Keratinocyte (primary cell): ENCODE measurements around the gene STRBP. TPM values are rescaled to one million over a fixed set of nuclear protein-coding genes. Genes with fewer than 3 reads are reported as not detected.

Experiments
- DNase-seq: peaks from one replicate; pipeline ENCODE4 v3.0.0-alpha.2; 2011; ENCODE audit warnings: low read depth, missing footprints, low spot score
- FAIRE-seq: peaks from 2 replicates; lab custom pipeline; 2011; peaks lifted over from hg19 to GRCh38; lab: Jason Lieb, UNC
- H2AFZ ChIP-seq: 2 replicates; pipeline ENCODE4 v1.6.0; 2012; ENCODE audit warnings: low read length, control low read depth, inconsistent platforms; ENCODE audit not compliant: control insufficient read depth
- H3K27ac ChIP-seq: 2 replicates; pipeline ENCODE4 v1.5.1; 2011; ENCODE audit warnings: low read length; ENCODE audit not compliant: control insufficient read depth, insufficient read depth
- H3K27me3 ChIP-seq: 3 replicates; pipeline ENCODE4 v1.6.0; 2011; ENCODE audit warnings: low read length; ENCODE audit not compliant: control insufficient read depth, insufficient read depth; ENCODE audit errors: extremely low read depth
- H3K36me3 ChIP-seq, 2 experiments: 2 replicates in 1 of 2; 3 replicates in 1 of 2; pipeline ENCODE4 v1.5.1; 2011; ENCODE audit warnings: low read length in 2 of 2, mild to moderate bottlenecking in 1 of 2; ENCODE audit not compliant: control insufficient read depth in 2 of 2, insufficient read depth in 2 of 2; ENCODE audit errors: extremely low read depth in 1 of 2
- H3K4me1 ChIP-seq: 3 replicates; pipeline ENCODE4 v1.5.1; 2011; ENCODE audit warnings: low read length; ENCODE audit not compliant: control insufficient read depth, insufficient read depth; ENCODE audit errors: extremely low read depth
- H3K4me2 ChIP-seq: 3 replicates; pipeline ENCODE4 v1.6.0; 2011; ENCODE audit warnings: low read depth, low read length; ENCODE audit not compliant: control insufficient read depth, insufficient read depth; ENCODE audit errors: extremely low read depth
- H3K4me3 ChIP-seq, 3 experiments: fragments of 200-600 bp in 1 of 3; sonication (generic) in 1 of 3; 2 replicates in 2 of 3; 3 replicates in 1 of 3; pipeline ENCODE4 v1.5.1; 2011 to 2016; ENCODE audit warnings: low read length in 3 of 3, mild to moderate bottlenecking in 3 of 3, control low read depth in 2 of 3, inconsistent platforms in 1 of 3, low read depth in 1 of 3, mixed read lengths in 1 of 3, mixed run types in 1 of 3, moderate library complexity in 1 of 3; ENCODE audit not compliant: control insufficient read depth in 2 of 3, insufficient read depth in 2 of 3; ENCODE audit errors: extremely low read depth in 1 of 3
- H3K79me2 ChIP-seq: 2 replicates; pipeline ENCODE4 v1.6.0; 2012; ENCODE audit warnings: low read length; ENCODE audit not compliant: control insufficient read depth, insufficient read depth
- H3K9ac ChIP-seq: 3 replicates; pipeline ENCODE4 v1.6.0; 2011; ENCODE audit warnings: low read length; ENCODE audit not compliant: control insufficient read depth, insufficient read depth; ENCODE audit errors: extremely low read depth
- H3K9me1 ChIP-seq: 3 replicates; pipeline ENCODE4 v1.6.0; 2011; ENCODE audit warnings: low read length; ENCODE audit not compliant: control insufficient read depth, insufficient read depth; ENCODE audit errors: extremely low read depth
- H3K9me3 ChIP-seq: 2 replicates; pipeline ENCODE4 v1.5.1; 2012; ENCODE audit warnings: low read depth, low read length; ENCODE audit not compliant: control insufficient read depth
- H4K20me1 ChIP-seq: 3 replicates; pipeline ENCODE4 v1.6.0; 2011; ENCODE audit warnings: low read length; ENCODE audit not compliant: control insufficient read depth, insufficient read depth; ENCODE audit errors: extremely low read depth
- CTCF ChIP-seq, 3 experiments: IDR thresholded peaks in 1 of 3; conservative IDR thresholded peaks in 1 of 3; optimal IDR thresholded peaks in 1 of 3; 2 replicates in 2 of 3; 3 replicates in 1 of 3; pipeline versions ENCODE3 to v1.5.1; 2011; ENCODE audit warnings: low read length in 3 of 3, mild to moderate bottlenecking in 3 of 3, moderate library complexity in 2 of 3, control low read depth in 1 of 3, inconsistent platforms in 1 of 3; ENCODE audit not compliant: insufficient read depth in 2 of 3; ENCODE audit errors: extremely low read depth in 1 of 3
- EZH2 ChIP-seq: IDR thresholded peaks from one replicate; pipeline ENCODE4 v1.6.1; 2012; ENCODE audit warnings: inconsistent platforms, mild to moderate bottlenecking, low read length, moderate library complexity
- dilution Hi-C: fragments of 300-500 bp; cut with MboI; formaldehyde crosslinking; loops from one replicate; pipeline ENCODE4 v1.7.0; 2020; ENCODE audit warnings: low sequenced_read_pairs; ENCODE audit not compliant: extremely low pct_ligation_motif_present
- polyA plus RNA-seq, 5 experiments: library from polyadenylated mRNA; depleted of rRNA in 3 of 5; stranded (reverse) in 3 of 5; stranded (forward) in 1 of 5; unstranded in 1 of 5; fragments of >200 nt; gene quantifications; 1 replicate in 1 of 5; 2 replicates in 3 of 5; 3 replicates in 1 of 5; pipeline versions ENCODE4 v1.2.1 to v1.2.3, GENCODE V29; 2011 to 2012; ENCODE audit warnings: missing spikeins in 2 of 5, low read depth in 1 of 5, low replicate concordance in 1 of 5

Gene STRBP
- polyA plus RNA-seq, 1 donor (not counting 4 experiments of a cell fraction or from before 2014, with no cell fraction given): 11.3 TPM

GRCh38 chr9:123238365-123238764 lies 30.0 kb downstream of the STRBP start:
- Histone ChIP-seq H3K36me3 (no peaks in the 10 kb centered on the region), H4K20me1 (peaks cover 3% of the 10 kb centered on the region), H3K9me3 (no peaks in the 10 kb centered on the region), H2AFZ (no peak overlapping the region), H3K79me2 (no peaks in the 10 kb centered on the region), H3K27me3 (no peaks in the 10 kb centered on the region), H3K27ac (no peak overlapping the region), H3K4me1 (no peaks in the 10 kb centered on the region), H3K9ac (no peak overlapping the region), H3K9me1 (no peaks in the 10 kb centered on the region), H3K4me2 (no peak overlapping the region), H3K4me3 (no peak overlapping the region)
- dilution Hi-C loops: no loop called here
- FAIRE-seq (no peak), DNase-seq (no peak)
- TF ChIP-seq CTCF (optimal IDR thresholded peaks at IDR 0.05 in 1 of 3, IDR thresholded peaks at IDR 0.05 in 1 of 3, conservative IDR thresholded peaks at IDR 0.05 in 1 of 3; ENCODE audit: extremely low read depth in 1 of 3, insufficient read depth in 2 of 3, low read length in 3 of 3): no peak
- no peak for TF ChIP-seq EZH2

- TF ChIP-seq EZH2: no peak
- no peaks in the 10 kb centered on the region for H3K27me3 ChIP-seq
Measured at GRCh38 chr9:123237220-123237619, 31.2 kb downstream of the STRBP start.

GRCh38 chr9:123235448-123235847 lies 32.9 kb downstream of the STRBP start:
- dilution Hi-C loops: no loop called here
- H3K36me3 ChIP-seq: no peaks in the 10 kb centered on the region

More at GRCh38 chr9:123237220-123237619, 31.2 kb downstream of the STRBP start:
- Histone ChIP-seq H3K27ac (no peak overlapping the region), H3K79me2 (no peaks in the 10 kb centered on the region), H3K9me3 (no peaks in the 10 kb centered on the region), H3K4me1 (peaks cover 6% of the 10 kb centered on the region), H3K36me3 (no peaks in the 10 kb centered on the region), H2AFZ (no peak overlapping the region), H3K9ac (no peak overlapping the region), H3K9me1 (no peaks in the 10 kb centered on the region), H3K4me2 (no peak overlapping the region), H3K4me3 (no peak overlapping the region), H4K20me1 (peaks cover 3% of the 10 kb centered on the region)
- dilution Hi-C loops: no loop called here
- FAIRE-seq (no peak), DNase-seq (no peak)

More at GRCh38 chr9:123235448-123235847, 32.9 kb downstream of the STRBP start:
- H4K20me1 ChIP-seq: peaks cover 3% of the 10 kb centered on the region
- no peaks in the 10 kb centered on the region for H3K9me1 ChIP-seq
- H2AFZ ChIP-seq: no peak overlapping the region
- TF ChIP-seq CTCF (optimal IDR thresholded peaks at IDR 0.05 in 1 of 3, IDR thresholded peaks at IDR 0.05 in 1 of 3, conservative IDR thresholded peaks at IDR 0.05 in 1 of 3; ENCODE audit: extremely low read depth in 1 of 3, insufficient read depth in 2 of 3, low read length in 3 of 3) (no peak), EZH2 (no peak)
- no peaks in the 10 kb centered on the region for H3K9me3 ChIP-seq
- FAIRE-seq: no peak
- no peak overlapping the region for H3K9ac ChIP-seq
- no peak overlapping the region for H3K27ac ChIP-seq
- H3K4me3 ChIP-seq: no peak overlapping the region
- no peak for DNase-seq
- H3K27me3 ChIP-seq: no peaks in the 10 kb centered on the region
- no peak overlapping the region for H3K4me2 ChIP-seq
- peaks cover 6% of the 10 kb centered on the region for H3K4me1 ChIP-seq
- no peaks in the 10 kb centered on the region for H3K79me2 ChIP-seq
